Measurements from ENCODE around the gene SCN10A. TPM values are rescaled to one million over a fixed set of nuclear protein-coding genes. Genes with fewer than 3 reads are reported as not detected.

The SCN10A gene
- total and polyA plus RNA-seq, 9 of the 15 experiments (the other 6 are each of a cell fraction or from before 2014, with no cell fraction given), result not detected

GRCh38 chr3:38853011-38853410 is 37.0 kb upstream of the SCN10A start:
- BruUV-seq (replicated peaks), result no TSS peak
- no peaks in the 10 kb centered on the region for H3K9me3 ChIP-seq (replicated peaks; ENCODE audit: control insufficient read depth, insufficient read depth, low read depth, low read length)

More at GRCh38 chr3:38853011-38853410, 37.0 kb upstream of the SCN10A start:
- no peaks in the 10 kb centered on the region for H3K4me1 ChIP-seq (replicated peaks in 1 of 2; ENCODE audit: control insufficient read depth in 2 of 2, insufficient read depth in 2 of 2, low read length in 2 of 2)
- no peak overlapping the region for H3K9ac ChIP-seq (ENCODE audit: insufficient read depth in 1 of 2, low read depth in 2 of 2, low read length in 2 of 2)
- no peak overlapping the region for H3K4me2 ChIP-seq (ENCODE audit: insufficient read depth, low read length)
- H3K27ac ChIP-seq (ENCODE audit: extremely low read depth, low read depth, low read length), result no peak overlapping the region
- intact Hi-C loops (cut with micrococcal nuclease), result no loop called here
- DNase-seq (ENCODE audit: extremely low read depth in 1 of 4, low spot score in 3 of 4), result no peak
- ChIA-PET CTCF (ENCODE audit: low intra/inter-chr PET ratio) (no interaction called here), POLR2A (no interaction called here)
- no peaks in the 10 kb centered on the region; the same call in 1 of the 2 replicates for H4K20me1 ChIP-seq (replicated peaks; ENCODE audit: control insufficient read depth, insufficient read depth, low read length)
- H3K9me1 ChIP-seq (ENCODE audit: control insufficient read depth, insufficient read depth, low read length), result no peaks in the 10 kb centered on the region
- H2AFZ ChIP-seq (ENCODE audit: low read depth, low read length), result no peak overlapping the region
- ATAC-seq, result no peak
- no peaks in the 10 kb centered on the region for H3K79me2 ChIP-seq (ENCODE audit: control insufficient read depth, insufficient read depth, low read length)
- no peaks in the 10 kb centered on the region for H3K36me3 ChIP-seq (ENCODE audit: control insufficient read depth, insufficient read depth, low read length)
- no peak for TF ChIP-seq NFE2 (IDR thresholded peaks at IDR 0.05; ENCODE audit: low read depth)
- TF ChIP-seq ZNF316 (IDR thresholded peaks at IDR 0.05), result no peak
- no peak for TF ChIP-seq FOXK2 (conservative IDR thresholded peaks at IDR 0.05 in 1 of 2, IDR thresholded peaks at IDR 0.05 in 1 of 2; ENCODE audit: low read depth in 2 of 2)
- TF ChIP-seq ZBTB43 (CRISPR knock-in tag; IDR thresholded peaks at IDR 0.05), result no peak
- no peak for TF ChIP-seq ZNF324 (CRISPR knock-in tag; IDR thresholded peaks at IDR 0.05)
- TF ChIP-seq SMARCA5 (IDR thresholded peaks at IDR 0.05), result no peak
- TF ChIP-seq TAF7 (tag; IDR thresholded peaks at IDR 0.05), result no peak
- no peak for TF ChIP-seq ZNF668 (CRISPR knock-in tag; IDR thresholded peaks at IDR 0.05)
- no peak for TF ChIP-seq PRDM10 (IDR thresholded peaks at IDR 0.05; ENCODE audit: partially characterized antibody)
- TF ChIP-seq ELK3 (CRISPR knock-in tag; IDR thresholded peaks at IDR 0.05), result no peak
- no peak for TF ChIP-seq BRF1 (IDR thresholded peaks at IDR 0.05; ENCODE audit: borderline replicate concordance, extremely low read depth, insufficient read length)
- no peak for TF ChIP-seq SREBF2 (CRISPR knock-in tag; IDR thresholded peaks at IDR 0.05)
- TF ChIP-seq ZNF398 (CRISPR knock-in tag; IDR thresholded peaks at IDR 0.05), result no peak
- no peak for FAIRE-seq
- in situ Hi-C loops (cut with MboI), result no loop called here
- no peaks in the 10 kb centered on the region; a peak in 1 of 5 replicates for H3K27me3 ChIP-seq (ENCODE audit: control insufficient read depth in 2 of 2, insufficient read depth in 2 of 2, low read length in 2 of 2)
- no peak overlapping the region for H3K4me3 ChIP-seq
